Ovary (tissue), 3 donors: ENCODE measurements around the gene EMC8.
"Not testable (repeated sequence)": the region's sequence is repeated elsewhere in the genome, so short reads cannot be mapped to it uniquely, and the experiment has no call there.

Experiments used
- POLR2A ChIP-seq: fragments of 450-650 bp; IDR thresholded peaks from one replicate; pipeline ENCODE4 v1.6.1; 2017; ENCODE audit warnings: antibody characterized with exemption, mild to moderate bottlenecking, moderate library complexity
- TF ChIP-seq, protein P1 (sequence below), 3 donors: fragments of 450-650 bp in 2 of 3; fragments of 200-600 bp in 1 of 3; IDR thresholded peaks; one replicate each; pipeline versions ENCODE4 v1.5.1 to v1.8.0; 2016 to 2022; ENCODE audit warnings: antibody characterized with exemption in 3 of 3, mild to moderate bottlenecking in 1 of 3
- donor health status: DM: no; HTN: no; CAD: no.

DNA sequence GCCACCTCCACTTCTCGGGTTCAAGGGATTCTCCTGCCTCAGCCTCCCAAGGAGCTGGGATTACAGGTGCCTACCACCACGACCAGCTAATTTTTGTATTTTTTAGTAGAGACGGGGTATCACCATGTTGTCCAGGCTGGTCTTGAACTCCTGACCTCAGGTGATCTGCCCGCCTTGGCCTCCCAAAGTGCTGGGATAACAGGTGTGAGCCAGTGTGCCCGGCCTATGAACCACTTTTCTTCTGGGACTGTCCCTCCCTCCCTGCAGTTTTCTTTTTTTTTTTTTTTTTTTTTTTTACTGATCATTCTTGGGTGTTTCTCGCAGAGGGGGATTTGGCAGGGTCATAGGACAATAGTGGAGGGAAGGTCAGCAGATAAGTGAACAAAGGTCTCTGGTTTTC is 8.0 kb upstream of the EMC8 start:
- TF ChIP-seq, protein P1, sequence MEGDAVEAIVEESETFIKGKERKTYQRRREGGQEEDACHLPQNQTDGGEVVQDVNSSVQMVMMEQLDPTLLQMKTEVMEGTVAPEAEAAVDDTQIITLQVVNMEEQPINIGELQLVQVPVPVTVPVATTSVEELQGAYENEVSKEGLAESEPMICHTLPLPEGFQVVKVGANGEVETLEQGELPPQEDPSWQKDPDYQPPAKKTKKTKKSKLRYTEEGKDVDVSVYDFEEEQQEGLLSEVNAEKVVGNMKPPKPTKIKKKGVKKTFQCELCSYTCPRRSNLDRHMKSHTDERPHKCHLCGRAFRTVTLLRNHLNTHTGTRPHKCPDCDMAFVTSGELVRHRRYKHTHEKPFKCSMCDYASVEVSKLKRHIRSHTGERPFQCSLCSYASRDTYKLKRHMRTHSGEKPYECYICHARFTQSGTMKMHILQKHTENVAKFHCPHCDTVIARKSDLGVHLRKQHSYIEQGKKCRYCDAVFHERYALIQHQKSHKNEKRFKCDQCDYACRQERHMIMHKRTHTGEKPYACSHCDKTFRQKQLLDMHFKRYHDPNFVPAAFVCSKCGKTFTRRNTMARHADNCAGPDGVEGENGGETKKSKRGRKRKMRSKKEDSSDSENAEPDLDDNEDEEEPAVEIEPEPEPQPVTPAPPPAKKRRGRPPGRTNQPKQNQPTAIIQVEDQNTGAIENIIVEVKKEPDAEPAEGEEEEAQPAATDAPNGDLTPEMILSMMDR (IDR thresholded peaks at IDR 0.05), result not testable (repeated sequence)
- TF ChIP-seq POLR2A, result not testable (repeated sequence)
